Neuronal stem cell (in vitro differentiated cells): ENCODE measurements around the gene ATP6V1F.
A peak's percentile ranks its signal among the peaks of the same experiment; 100 is the strongest.

ENCODE experiments used
- DNase-seq: peaks from one replicate; pipeline ENCODE4 v3.0.0-alpha.2; 2013; ENCODE audit warnings: low spot score
- H2AFZ ChIP-seq: one replicate; pipeline ENCODE4 v1.6.1; 2013; ENCODE audit warnings: mild to moderate bottlenecking, low read length, inconsistent platforms
- H2AK5ac ChIP-seq: 2 replicates; pipeline ENCODE4 v1.6.1; 2013; ENCODE audit warnings: low read depth, mild to moderate bottlenecking, inconsistent platforms, low read length, moderate library complexity, mixed read lengths
- H2BK120ac ChIP-seq: 2 replicates; pipeline ENCODE4 v1.6.1; 2013; ENCODE audit warnings: low read depth, mild to moderate bottlenecking, inconsistent platforms, low read length, moderate library complexity, mixed read lengths
- H2BK12ac ChIP-seq: one replicate; pipeline ENCODE4 v1.6.1; 2013; ENCODE audit warnings: low read length, inconsistent platforms
- H2BK15ac ChIP-seq: 2 replicates; pipeline ENCODE4 v1.6.1; 2013; ENCODE audit warnings: mild to moderate bottlenecking, low read length, inconsistent platforms, mixed read lengths
- H2BK5ac ChIP-seq: one replicate; pipeline ENCODE4 v1.6.1; 2013; ENCODE audit warnings: inconsistent platforms, mild to moderate bottlenecking, low read length, moderate library complexity
- H3K14ac ChIP-seq: one replicate; pipeline ENCODE4 v1.6.1; 2013; ENCODE audit warnings: low read length, inconsistent platforms
- H3K18ac ChIP-seq: 2 replicates; pipeline ENCODE4 v1.6.1; 2013; ENCODE audit warnings: low read length, inconsistent platforms
- H3K23ac ChIP-seq: 2 replicates; pipeline ENCODE4 v1.6.1; 2013; ENCODE audit warnings: low read depth, mild to moderate bottlenecking, mixed read lengths, low read length, inconsistent platforms; ENCODE audit not compliant: poor library complexity
- H3K27ac ChIP-seq: replicated peaks from 3 replicates; pipeline ENCODE4 v1.5.1; 2013; ENCODE audit warnings: low read length, inconsistent platforms
- H3K27me3 ChIP-seq, 3 experiments: 2 replicates each; pipeline ENCODE4 v1.6.1; 2013; ENCODE audit warnings: low read length in 3 of 3, mild to moderate bottlenecking in 2 of 3, inconsistent platforms in 1 of 3, low read depth in 1 of 3, mixed read lengths in 1 of 3, moderate library complexity in 1 of 3; ENCODE audit not compliant: control insufficient read depth in 3 of 3, insufficient read depth in 3 of 3
- H3K36me3 ChIP-seq, 2 donors: replicated peaks in 1 of 2; 2 replicates each; pipeline ENCODE4 v1.6.1; 2013; ENCODE audit warnings: low read length in 2 of 2; ENCODE audit not compliant: control insufficient read depth in 2 of 2, insufficient read depth in 2 of 2
- H3K4ac ChIP-seq: 2 replicates; pipeline ENCODE4 v1.6.1; 2013; ENCODE audit warnings: inconsistent platforms, mild to moderate bottlenecking, low read length, moderate library complexity
- H3K4me1 ChIP-seq, 2 donors: 1 replicate in 1 of 2; 2 replicates in 1 of 2; pipeline ENCODE4 v1.6.1; 2013; ENCODE audit warnings: low read length in 2 of 2, low read depth in 1 of 2; ENCODE audit not compliant: control insufficient read depth in 2 of 2, insufficient read depth in 1 of 2
- H3K4me2 ChIP-seq: one replicate; pipeline ENCODE4 v1.6.1; 2013; ENCODE audit warnings: mild to moderate bottlenecking, low read length, inconsistent platforms; ENCODE audit not compliant: insufficient read depth, poor library complexity, severe bottlenecking
- H3K4me3 ChIP-seq, 2 donors: 2 replicates each; pipeline ENCODE4 v1.5.1; 2013; ENCODE audit warnings: low read length in 2 of 2, mild to moderate bottlenecking in 2 of 2, inconsistent platforms in 1 of 2, moderate library complexity in 1 of 2
- H3K79me1 ChIP-seq: one replicate; pipeline ENCODE4 v1.6.1; 2013; ENCODE audit warnings: low read depth, mild to moderate bottlenecking, inconsistent platforms, low read length, moderate library complexity
- H3K9ac ChIP-seq: one replicate; pipeline ENCODE4 v1.6.1; 2013; ENCODE audit warnings: mild to moderate bottlenecking, low read depth, low read length, inconsistent platforms; ENCODE audit not compliant: poor library complexity
- H3K9me3 ChIP-seq, 2 donors: replicated peaks in 1 of 2; 2 replicates each; pipeline versions ENCODE3 to v1.6.1; 2013; ENCODE audit warnings: low read length in 2 of 2, mild to moderate bottlenecking in 2 of 2, inconsistent platforms in 1 of 2, low read depth in 1 of 2, mixed read lengths in 1 of 2, moderate library complexity in 1 of 2; ENCODE audit not compliant: control insufficient read depth in 2 of 2, insufficient read depth in 1 of 2
- H4K8ac ChIP-seq: one replicate; pipeline ENCODE4 v1.6.1; 2013; ENCODE audit warnings: low read depth, mild to moderate bottlenecking, inconsistent platforms, low read length, moderate library complexity
- H4K91ac ChIP-seq: one replicate; pipeline ENCODE4 v1.6.1; 2013; ENCODE audit warnings: low read length, low read depth, mild to moderate bottlenecking, inconsistent platforms; ENCODE audit not compliant: poor library complexity
- WGBS, 2 donors: extraction: QIAGEN DNeasy Blood & Tissue Kit; methylation state at CpG; one replicate each; pipeline ENCODE4 v1.1.7; 2013; ENCODE audit warnings: missing lambda C conversion rate in 2 of 2, mixed read lengths in 1 of 2; ENCODE audit not compliant: insufficient read length in 2 of 2, insufficient replicate concordance in 1 of 2; ENCODE audit errors: extremely low coverage in 2 of 2; 5-methylcytosine and 5-hydroxymethylcytosine counted together

ATP6V1F gene

GRCh38 chr7:128852537-128853254, 10.0 kb upstream of the ATP6V1F start:
- Histone ChIP-seq H3K79me1 (peaks cover 5% of the 10 kb centered on the region), H2BK5ac (no peak overlapping the region), H3K9me3 (no peaks in the 10 kb centered on the region), H3K4ac (no peak overlapping the region), H3K36me3 (peaks cover 0 to 77% of the 10 kb centered on the region in 2 donors), H4K8ac (no peak overlapping the region), H3K23ac (no peak overlapping the region), H2BK12ac (no peak overlapping the region), H3K4me3 (no peak overlapping the region), H2AFZ (no peak overlapping the region), H3K14ac (no peak overlapping the region), H3K27me3 (peaks cover 0 to 11% (median 0%) of the 10 kb centered on the region in 3 experiments), H2BK15ac (no peak overlapping the region), H3K4me2 (no peak overlapping the region), H3K27ac (no peak overlapping the region), H3K4me1 (no peaks in the 10 kb centered on the region), H2AK5ac (no peak overlapping the region), H3K9ac (no peak overlapping the region), H2BK120ac (no peak overlapping the region), H4K91ac (no peak overlapping the region), H3K18ac (no peak overlapping the region)
- WGBS, 2 donors: no CpG with 5 or more reads among the region's 28 CpGs
- no peak for DNase-seq

- Histone ChIP-seq H2BK5ac (no peak overlapping the region), H4K8ac (no peak overlapping the region), H4K91ac (no peak overlapping the region), H3K4me1 (peaks cover 0 to 3% of the 10 kb centered on the region in 2 donors), H3K14ac (no peak overlapping the region), H3K27ac (no peak overlapping the region), H2AK5ac (no peak overlapping the region), H2AFZ (no peak overlapping the region), H3K9me3 (no peaks in the 10 kb centered on the region), H3K18ac (no peak overlapping the region), H2BK120ac (no peak overlapping the region), H3K9ac (peak overlapping the region; percentile 4), H3K36me3 (peaks cover 0 to 72% of the 10 kb centered on the region in 2 donors), H3K4me3 (no peak overlapping the region), H2BK12ac (no peak overlapping the region), H3K79me1 (peaks cover 2% of the 10 kb centered on the region), H3K4me2 (no peak overlapping the region), H3K23ac (no peak overlapping the region), H3K4ac (no peak overlapping the region), H2BK15ac (no peak overlapping the region), H3K27me3 (peaks cover 0 to 11% (median 0%) of the 10 kb centered on the region in 3 experiments)
- no CpG with 5 or more reads among the region's 23 CpGs for WGBS, 2 donors
- DNase-seq: no peak
Observed at GRCh38 chr7:128853799-128854198, 8.9 kb upstream of the ATP6V1F start.

- H4K8ac ChIP-seq: no peak overlapping the region
- H3K4ac ChIP-seq: no peak overlapping the region
- no peak overlapping the region for H2BK120ac ChIP-seq
- DNase-seq: no peak
- peaks cover 0 to 69% of the 10 kb centered on the region in 2 donors for H3K36me3 ChIP-seq
- no peak overlapping the region for H3K4me3 ChIP-seq
- peaks cover 0 to 4% of the 10 kb centered on the region in 2 donors for H3K4me1 ChIP-seq
- H3K79me1 ChIP-seq: peaks cover 2% of the 10 kb centered on the region
- H2AFZ ChIP-seq: no peak overlapping the region
- no peak overlapping the region for H4K91ac ChIP-seq
- no CpG with 5 or more reads among the region's 21 CpGs for WGBS, 2 donors
- no peak overlapping the region for H3K14ac ChIP-seq
- no peak overlapping the region for H2AK5ac ChIP-seq
- H3K23ac ChIP-seq: no peak overlapping the region
- no peak overlapping the region for H3K27ac ChIP-seq
- H3K18ac ChIP-seq: no peak overlapping the region
- no peak overlapping the region for H2BK5ac ChIP-seq
- no peak overlapping the region for H2BK15ac ChIP-seq
- peak overlapping the region; percentile 50 for H3K9ac ChIP-seq
- no peaks in the 10 kb centered on the region for H3K9me3 ChIP-seq
- H3K27me3 ChIP-seq: peaks cover 0 to 11% (median 0%) of the 10 kb centered on the region in 3 experiments
- no peak overlapping the region for H3K4me2 ChIP-seq
- no peak overlapping the region for H2BK12ac ChIP-seq
Observed at GRCh38 chr7:128854396-128854795, 8.3 kb upstream of the ATP6V1F start.

- Histone ChIP-seq H2AFZ (no peak overlapping the region), H3K27ac (no peak overlapping the region), H3K36me3 (peaks cover 0 to 59% of the 10 kb centered on the region in 2 donors), H3K27me3 (peaks cover 0 to 7% (median 0%) of the 10 kb centered on the region in 3 experiments), H3K4me1 (peaks cover 0 to 8% of the 10 kb centered on the region in 2 donors), H3K4ac (no peak overlapping the region), H2BK12ac (no peak overlapping the region), H4K91ac (no peak overlapping the region), H3K79me1 (peaks cover 2% of the 10 kb centered on the region), H2BK5ac (no peak overlapping the region), H3K23ac (no peak overlapping the region), H2BK120ac (no peak overlapping the region), H2AK5ac (no peak overlapping the region), H2BK15ac (no peak overlapping the region), H4K8ac (no peak overlapping the region), H3K4me3 (no peak overlapping the region), H3K18ac (no peak overlapping the region), H3K4me2 (no peak overlapping the region), H3K9me3 (no peaks in the 10 kb centered on the region), H3K14ac (no peak overlapping the region), H3K9ac (no peak overlapping the region)
- DNase-seq: no peak
- no CpG with 5 or more reads among the region's 3 CpGs for WGBS, 2 donors
Observed at GRCh38 chr7:128855559-128855958, 7.1 kb upstream of the ATP6V1F start.
